ENCODE results near the gene PRCD.
"Not testable (repeated sequence)": the region's sequence is repeated elsewhere in the genome, so short reads cannot be mapped to it uniquely, and the experiment has no call there.

Gene PRCD

GRCh38 chr17:76501827-76502307, 38.0 kb upstream of the PRCD start:
- no peak for DNase-seq
- intact Hi-C loops (cut with DNase I): loop anchor here (10.0 kb wide), 1 partner anchor 97 kb away; no protein-coding TSS in a partner anchor

- no peak for DNase-seq
- intact Hi-C loops (cut with DNase I): loop anchor here (10.0 kb wide), 1 partner anchor 98 kb away; no protein-coding TSS in a partner anchor
These were observed 37.3 kb upstream of the PRCD start for GRCh38 chr17:76502341-76503211.

GRCh38 chr17:76504117-76504516, 35.7 kb upstream of the PRCD start:
- intact Hi-C loops (cut with DNase I): loop anchor here (10.0 kb wide), 1 partner anchor 99 kb away; no protein-coding TSS in a partner anchor
- DNase-seq: no peak

- intact Hi-C loops (cut with DNase I): loop anchor here (2.0 to 10.0 kb wide), 2 partner anchors 40 to 102 kb away; partner anchors contain the start of gene AANAT
- peak; percentile 60 to 95 (median 88) for DNase-seq
These were observed 33.2 kb upstream of the PRCD start for GRCh38 chr17:76506408-76507345.

- DNase-seq: not testable (repeated sequence)
- intact Hi-C loops (cut with DNase I): loop anchor here (10.0 kb wide), 1 partner anchor 104 kb away; no protein-coding TSS in a partner anchor
These were observed 31.3 kb upstream of the PRCD start for GRCh38 chr17:76508472-76509063.

- intact Hi-C loops (cut with DNase I): no loop called here
- DNase-seq: no peak
These were observed 29.0 kb upstream of the PRCD start for GRCh38 chr17:76510831-76511244.

GRCh38 chr17:76511668-76512365, 28.0 kb upstream of the PRCD start:
- DNase-seq: no peak
- intact Hi-C loops (cut with DNase I): no loop called here

- intact Hi-C loops (cut with DNase I): no loop called here
- no peak for DNase-seq
These were observed 27.2 kb upstream of the PRCD start for GRCh38 chr17:76512366-76513305.

GRCh38 chr17:76513306-76513692, 26.5 kb upstream of the PRCD start:
- intact Hi-C loops (cut with DNase I): no loop called here
- DNase-seq: no peak

GRCh38 chr17:76514355-76514754, 25.5 kb upstream of the PRCD start:
- intact Hi-C loops (cut with DNase I); DNase-seq: not testable (repeated sequence)

GRCh38 chr17:76515274-76515949, 24.4 kb upstream of the PRCD start:
- intact Hi-C loops (cut with DNase I): no loop called here
- DNase-seq: peak in 6 of 42 donors; percentile 14 to 66 (median 48)

- intact Hi-C loops (cut with DNase I): no loop called here
- no peak for DNase-seq
These were observed 22.2 kb upstream of the PRCD start for GRCh38 chr17:76517638-76518038.

GRCh38 chr17:76519048-76519966, 20.5 kb upstream of the PRCD start:
- intact Hi-C loops (cut with DNase I): no loop called here
- DNase-seq: no peak

- intact Hi-C loops (cut with DNase I): loop anchor here (10.0 kb wide), 1 partner anchor 104 kb away; no protein-coding TSS in a partner anchor
- DNase-seq: no peak
These were observed 18.6 kb upstream of the PRCD start for GRCh38 chr17:76521262-76521661.

- DNase-seq: not testable (repeated sequence)
- intact Hi-C loops (cut with DNase I): loop anchor here (10.0 kb wide), 1 partner anchor 103 kb away; no protein-coding TSS in a partner anchor
These were observed 18.2 kb upstream of the PRCD start for GRCh38 chr17:76521683-76522082.
